ENCODE results near the gene ADGRG2.

DNA sequence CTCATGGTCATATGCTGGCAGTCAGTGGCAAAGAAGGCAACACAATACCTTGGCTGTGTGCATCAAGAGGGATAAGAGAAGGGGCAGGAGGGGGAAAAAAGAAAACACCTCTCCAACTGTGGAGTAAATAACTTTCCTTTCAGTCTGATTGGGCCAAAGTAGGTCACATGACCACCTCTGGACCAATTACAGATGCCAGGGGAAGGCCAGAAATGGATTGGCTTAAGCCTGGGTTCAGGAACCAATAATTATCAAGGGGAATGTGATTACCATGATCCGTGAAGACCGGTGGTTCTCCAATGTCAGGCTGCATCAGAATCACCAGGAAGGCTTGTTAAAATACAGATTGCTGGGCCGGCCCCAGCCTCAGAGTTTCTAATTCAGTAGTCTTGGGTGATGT is 7.4 kb upstream of the ADGRG2 start:
- no peak for TF ChIP-seq POLR2A (IDR thresholded peaks at IDR 0.05)
- TF ChIP-seq, protein P1, sequence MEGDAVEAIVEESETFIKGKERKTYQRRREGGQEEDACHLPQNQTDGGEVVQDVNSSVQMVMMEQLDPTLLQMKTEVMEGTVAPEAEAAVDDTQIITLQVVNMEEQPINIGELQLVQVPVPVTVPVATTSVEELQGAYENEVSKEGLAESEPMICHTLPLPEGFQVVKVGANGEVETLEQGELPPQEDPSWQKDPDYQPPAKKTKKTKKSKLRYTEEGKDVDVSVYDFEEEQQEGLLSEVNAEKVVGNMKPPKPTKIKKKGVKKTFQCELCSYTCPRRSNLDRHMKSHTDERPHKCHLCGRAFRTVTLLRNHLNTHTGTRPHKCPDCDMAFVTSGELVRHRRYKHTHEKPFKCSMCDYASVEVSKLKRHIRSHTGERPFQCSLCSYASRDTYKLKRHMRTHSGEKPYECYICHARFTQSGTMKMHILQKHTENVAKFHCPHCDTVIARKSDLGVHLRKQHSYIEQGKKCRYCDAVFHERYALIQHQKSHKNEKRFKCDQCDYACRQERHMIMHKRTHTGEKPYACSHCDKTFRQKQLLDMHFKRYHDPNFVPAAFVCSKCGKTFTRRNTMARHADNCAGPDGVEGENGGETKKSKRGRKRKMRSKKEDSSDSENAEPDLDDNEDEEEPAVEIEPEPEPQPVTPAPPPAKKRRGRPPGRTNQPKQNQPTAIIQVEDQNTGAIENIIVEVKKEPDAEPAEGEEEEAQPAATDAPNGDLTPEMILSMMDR (IDR thresholded peaks at IDR 0.05), result no peak
